Globus pallidus (tissue), 1 donor: Measurements from ENCODE around the gene WNT3.
"Not testable (repeated sequence)": the region's sequence is repeated elsewhere in the genome, so short reads cannot be mapped to it uniquely, and the experiment has no call there.

Source experiments
- DNase-seq: peaks from one replicate; pipeline ENCODE4 v3.0.0-alpha.2; 2015; ENCODE audit warnings: low spot score

The WNT3 gene

GRCh38 chr17:46818316-46818928 lies at the start of gene WNT3:
Gene WNT3 (minus strand): TSS chr17:46818692. CDS start chr17:46818597, 95 bp downstream.
- DNase-seq, result no peak

- DNase-seq, result no peak
These were observed 48.3 kb upstream of the WNT3 start for GRCh38 chr17:46866747-46867146.

- no peak for DNase-seq
These were observed 47.8 kb upstream of the WNT3 start for GRCh38 chr17:46866325-46866724.

- no peak for DNase-seq
These were observed 46.6 kb upstream of the WNT3 start for GRCh38 chr17:46865100-46865499.

GRCh38 chr17:46863383-46864121 lies 45.1 kb upstream of the WNT3 start:
- DNase-seq, result no peak

GRCh38 chr17:46862949-46863348 lies 44.5 kb upstream of the WNT3 start:
- DNase-seq, result no peak

GRCh38 chr17:46859996-46860395 lies 41.5 kb upstream of the WNT3 start:
- no peak for DNase-seq

- no peak for DNase-seq
These were observed 39.1 kb upstream of the WNT3 start for GRCh38 chr17:46857600-46857999.

GRCh38 chr17:46854948-46855347 lies 36.5 kb upstream of the WNT3 start:
- no peak for DNase-seq

GRCh38 chr17:46854515-46854914 lies 36.0 kb upstream of the WNT3 start:
- DNase-seq, result no peak

GRCh38 chr17:46853896-46854444 lies 35.5 kb upstream of the WNT3 start:
- DNase-seq, result no peak

GRCh38 chr17:46851029-46851741 lies 32.7 kb upstream of the WNT3 start, which contains the start of gene WNT9B:
Gene WNT9B (plus strand): TSS chr17:46851583. CDS start chr17:46851639, 56 bp downstream.
- no peak for DNase-seq

- no peak for DNase-seq
These were observed 32.2 kb upstream of the WNT3 start for GRCh38 chr17:46850688-46851028.

- no peak for DNase-seq
These were observed 30.0 kb upstream of the WNT3 start for GRCh38 chr17:46848534-46848933.

- no peak for DNase-seq
These were observed 29.0 kb upstream of the WNT3 start for GRCh38 chr17:46847204-46848191.

GRCh38 chr17:46842835-46843234 lies 24.3 kb upstream of the WNT3 start:
- DNase-seq, result no peak

GRCh38 chr17:46841561-46842379 lies 23.3 kb upstream of the WNT3 start:
- DNase-seq, result no peak

GRCh38 chr17:46840596-46840995 lies 22.1 kb upstream of the WNT3 start:
- not testable (repeated sequence) for DNase-seq

- no peak for DNase-seq
These were observed 20.7 kb upstream of the WNT3 start for GRCh38 chr17:46839211-46839610.

GRCh38 chr17:46837521-46837920 lies 19.0 kb upstream of the WNT3 start:
- no peak for DNase-seq

GRCh38 chr17:46836500-46836899 lies 18.0 kb upstream of the WNT3 start:
- no peak for DNase-seq
